ENCODE data around the gene TREML2. TPM values are rescaled to one million over a fixed set of nuclear protein-coding genes. Genes with fewer than 3 reads are reported as not detected.

The TREML2 gene
- total and polyA plus RNA-seq, 2 of the 8 experiments (the other 6 are each of a cell fraction or from before 2014, with no cell fraction given): 0.09 to 0.18 TPM

DNA sequence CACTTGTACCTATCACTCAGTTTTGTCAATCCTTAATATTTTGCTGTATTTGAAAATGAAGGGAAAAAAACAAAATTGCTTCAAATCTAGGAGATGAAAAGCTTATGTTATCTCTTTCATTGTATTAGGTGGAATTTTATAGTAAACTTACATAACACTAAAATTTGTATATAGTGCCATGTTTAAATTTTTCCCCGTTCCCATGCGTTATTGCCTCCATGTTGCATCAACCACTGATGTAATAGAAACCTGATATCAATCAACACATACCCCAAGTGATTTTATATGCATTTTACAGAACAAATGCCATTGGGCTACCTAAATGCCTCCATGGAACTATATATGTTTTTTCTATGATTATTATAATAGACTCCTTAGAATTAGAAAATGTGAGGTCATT, 23.3 kb downstream of the TREML2 start:
- Histone ChIP-seq H2BK12ac (ENCODE audit: low read depth, low read length) (no peak overlapping the region), H4K8ac (ENCODE audit: extremely low read depth, insufficient read depth, low read length) (no peak overlapping the region), H3K27me3 (replicated peaks in 1 of 4; ENCODE audit: control insufficient read depth in 3 of 4, extremely low read depth in 1 of 4, insufficient read depth in 3 of 4, low read length in 3 of 4) (no peaks in the 10 kb centered on the region), H3K36me3 (ENCODE audit: control insufficient read depth in 2 of 4, insufficient read depth in 4 of 4, low read length in 3 of 4) (no peaks in the 10 kb centered on the region), H2BK20ac (ENCODE audit: low read length) (no peak overlapping the region), H3K18ac (ENCODE audit: extremely low read depth, low read length) (no peak overlapping the region), H3K23ac (ENCODE audit: insufficient read length) (no peak overlapping the region), H3K56ac (replicated peaks; ENCODE audit: insufficient read length, low read depth, low read length) (no peak overlapping the region), H4K20me1 (replicated peaks in 1 of 2; ENCODE audit: control insufficient read depth in 1 of 2, insufficient read depth in 2 of 2, low read length in 2 of 2) (no peaks in the 10 kb centered on the region), H2BK120ac (replicated peaks; ENCODE audit: low read depth, low read length) (no peak overlapping the region), H3K79me1 (ENCODE audit: low read depth, low read length) (no peaks in the 10 kb centered on the region), H2BK5ac (ENCODE audit: low read depth, low read length) (no peak overlapping the region), H3K79me2 (ENCODE audit: control insufficient read depth in 1 of 2, insufficient read depth in 2 of 2, low read length in 2 of 2) (no peaks in the 10 kb centered on the region), H4K91ac (replicated peaks; ENCODE audit: insufficient read length, low read length) (no peak overlapping the region), H3K4me2 (ENCODE audit: insufficient read depth in 1 of 2, low read depth in 2 of 2, low read length in 2 of 2) (no peak overlapping the region), H2AK5ac (ENCODE audit: low read depth, low read length) (no peak overlapping the region), H3K4me1 (replicated peaks in 1 of 4; ENCODE audit: control insufficient read depth in 3 of 4, insufficient read depth in 4 of 4, low read length in 3 of 4) (peaks cover 0 to 4% (median 0%) of the 10 kb centered on the region in 4 experiments; a peak in 1 of 7 replicates), H3K23me2 (ENCODE audit: low read depth, low read length) (no peaks in the 10 kb centered on the region; the same call in 1 of the 2 replicates), H3K14ac (ENCODE audit: insufficient read length) (no peak overlapping the region), H3K9me3 (ENCODE audit: insufficient read depth in 2 of 2, low read depth in 1 of 2, low read length in 1 of 2) (no peaks in the 10 kb centered on the region; a peak in 1 of 4 replicates), H2BK15ac (ENCODE audit: low read length) (no peak overlapping the region), H3K4ac (replicated peaks; ENCODE audit: insufficient read length, low read depth, low read length) (no peak overlapping the region), H2AFZ (ENCODE audit: low read length) (no peak overlapping the region), H4K5ac (ENCODE audit: insufficient read length, low read depth, low read length) (no peak overlapping the region), H3K9ac (replicated peaks in 1 of 4; ENCODE audit: extremely low read depth in 1 of 4, low read depth in 3 of 4, low read length in 3 of 4) (no peak overlapping the region), H3K4me3 (ENCODE audit: extremely low read depth in 1 of 4, insufficient read depth in 2 of 4, low read depth in 3 of 4, low read length in 4 of 4) (no peak overlapping the region), H3K27ac (ENCODE audit: low read depth, low read length) (no peak overlapping the region)
- FAIRE-seq (no peak), DNase-seq (ENCODE audit: low read depth in 1 of 2, low spot score in 2 of 2) (no peak)
- CTCF ChIA-PET (ENCODE audit: partially characterized antibody): interaction anchor here (1.5 to 2.3 kb wide), 3 partner anchors 12 to 142 kb away, joined by 6 to 12 read pairs (median 9); no protein-coding TSS in a partner anchor
- 88% methylated on average over 2 of the region's 2 CpGs; no CpG with 5 or more reads in 1 of the 2 experiments for whole genome bisulfite sequencing, 2 experiments (ENCODE audit: extremely low coverage in 1 of 2, insufficient coverage in 1 of 2, insufficient read length in 1 of 2, insufficient replicate concordance in 2 of 2, low coverage in 1 of 2, low lambda C conversion rate in 2 of 2, missing lambda C conversion rate in 1 of 2)
- POLR2A ChIA-PET (ENCODE audit: partially characterized antibody): interaction anchor here (0.6 kb wide), 1 partner anchor 40 kb away, joined by 4 read pairs; no protein-coding TSS in a partner anchor
- TF ChIP-seq SUZ12 (IDR thresholded peaks at IDR 0.05; ENCODE audit: low read length): no peak
- TF ChIP-seq, protein P1, sequence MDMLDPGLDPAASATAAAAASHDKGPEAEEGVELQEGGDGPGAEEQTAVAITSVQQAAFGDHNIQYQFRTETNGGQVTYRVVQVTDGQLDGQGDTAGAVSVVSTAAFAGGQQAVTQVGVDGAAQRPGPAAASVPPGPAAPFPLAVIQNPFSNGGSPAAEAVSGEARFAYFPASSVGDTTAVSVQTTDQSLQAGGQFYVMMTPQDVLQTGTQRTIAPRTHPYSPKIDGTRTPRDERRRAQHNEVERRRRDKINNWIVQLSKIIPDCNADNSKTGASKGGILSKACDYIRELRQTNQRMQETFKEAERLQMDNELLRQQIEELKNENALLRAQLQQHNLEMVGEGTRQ (IDR thresholded peaks at IDR 0.05; ENCODE audit: low read length): no peak
- no peak for TF ChIP-seq POLR2AphosphoS5 (IDR thresholded peaks at IDR 0.05; ENCODE audit: low read depth, low read length)
- no peak for TF ChIP-seq CEBPB (IDR thresholded peaks at IDR 0.05; ENCODE audit: low read depth, low read length)
- TF ChIP-seq EP300 (IDR thresholded peaks at IDR 0.05; ENCODE audit: borderline replicate concordance in 1 of 2, low read depth in 2 of 2, low read length in 2 of 2): no peak
- TF ChIP-seq, protein P2, sequence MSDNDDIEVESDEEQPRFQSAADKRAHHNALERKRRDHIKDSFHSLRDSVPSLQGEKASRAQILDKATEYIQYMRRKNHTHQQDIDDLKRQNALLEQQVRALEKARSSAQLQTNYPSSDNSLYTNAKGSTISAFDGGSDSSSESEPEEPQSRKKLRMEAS (IDR thresholded peaks at IDR 0.05): no peak
- no peak for TF ChIP-seq TBP (IDR thresholded peaks at IDR 0.05; ENCODE audit: low read depth, low read length)
- TF ChIP-seq RFX5 (IDR thresholded peaks at IDR 0.05; ENCODE audit: borderline replicate concordance, low read depth, low read length): no peak
- TF ChIP-seq CHD1 (IDR thresholded peaks at IDR 0.05; ENCODE audit: low read depth, low read length): no peak
- TF ChIP-seq RAD21 (IDR thresholded peaks at IDR 0.05 in 1 of 2, conservative IDR thresholded peaks at IDR 0.05 in 1 of 2; ENCODE audit: low read depth in 2 of 2, low read length in 2 of 2): no peak
- no peak for TF ChIP-seq EZH2 (IDR thresholded peaks at IDR 0.05; ENCODE audit: low read depth, low read length, severe bottlenecking)
